Amygdala (tissue), 56 donors: ENCODE measurements around the gene SLCO2B1.
"Not testable (repeated sequence)": the region's sequence is repeated elsewhere in the genome, so short reads cannot be mapped to it uniquely, and the experiment has no call there.

Source experiments
- DNase-seq, 56 donors: peaks; one replicate each; lab custom pipeline; 2025; lab: John Stamatoyannopoulos, UW

The SLCO2B1 gene, protein sequence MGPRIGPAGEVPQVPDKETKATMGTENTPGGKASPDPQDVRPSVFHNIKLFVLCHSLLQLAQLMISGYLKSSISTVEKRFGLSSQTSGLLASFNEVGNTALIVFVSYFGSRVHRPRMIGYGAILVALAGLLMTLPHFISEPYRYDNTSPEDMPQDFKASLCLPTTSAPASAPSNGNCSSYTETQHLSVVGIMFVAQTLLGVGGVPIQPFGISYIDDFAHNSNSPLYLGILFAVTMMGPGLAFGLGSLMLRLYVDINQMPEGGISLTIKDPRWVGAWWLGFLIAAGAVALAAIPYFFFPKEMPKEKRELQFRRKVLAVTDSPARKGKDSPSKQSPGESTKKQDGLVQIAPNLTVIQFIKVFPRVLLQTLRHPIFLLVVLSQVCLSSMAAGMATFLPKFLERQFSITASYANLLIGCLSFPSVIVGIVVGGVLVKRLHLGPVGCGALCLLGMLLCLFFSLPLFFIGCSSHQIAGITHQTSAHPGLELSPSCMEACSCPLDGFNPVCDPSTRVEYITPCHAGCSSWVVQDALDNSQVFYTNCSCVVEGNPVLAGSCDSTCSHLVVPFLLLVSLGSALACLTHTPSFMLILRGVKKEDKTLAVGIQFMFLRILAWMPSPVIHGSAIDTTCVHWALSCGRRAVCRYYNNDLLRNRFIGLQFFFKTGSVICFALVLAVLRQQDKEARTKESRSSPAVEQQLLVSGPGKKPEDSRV

DNA sequence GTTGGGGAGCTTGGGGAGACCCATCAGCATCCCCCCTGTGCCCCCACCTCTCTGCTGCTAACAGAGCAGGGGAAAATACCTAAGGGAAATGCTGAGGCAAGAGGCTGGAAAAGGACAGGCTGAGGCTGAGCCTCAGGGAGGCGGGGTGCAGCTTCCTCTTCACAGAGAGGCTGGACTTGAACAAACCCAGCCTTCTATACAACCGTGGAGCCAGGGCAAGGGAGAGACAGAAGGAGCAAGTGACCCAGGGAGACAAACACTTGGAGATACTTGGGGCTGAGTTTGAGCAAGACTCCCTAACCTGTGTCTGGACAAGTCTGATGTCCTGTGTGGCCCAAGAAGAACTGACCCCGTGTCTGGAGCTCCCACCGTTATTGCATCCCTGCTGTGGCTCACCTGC is at the start of gene SLCO2B1:
SLCO2B1 (plus strand) TSS at position 229 of the 400 bp plus-strand sequence. CDS start 275 bp downstream, outside the sequence.
- peak in 2 of 56 donors; percentile 5 to 28 for DNase-seq

- DNase-seq = no peak
Measured at GRCh38 chr11:75101424-75102128, 49.3 kb upstream of the SLCO2B1 start.

DNA sequence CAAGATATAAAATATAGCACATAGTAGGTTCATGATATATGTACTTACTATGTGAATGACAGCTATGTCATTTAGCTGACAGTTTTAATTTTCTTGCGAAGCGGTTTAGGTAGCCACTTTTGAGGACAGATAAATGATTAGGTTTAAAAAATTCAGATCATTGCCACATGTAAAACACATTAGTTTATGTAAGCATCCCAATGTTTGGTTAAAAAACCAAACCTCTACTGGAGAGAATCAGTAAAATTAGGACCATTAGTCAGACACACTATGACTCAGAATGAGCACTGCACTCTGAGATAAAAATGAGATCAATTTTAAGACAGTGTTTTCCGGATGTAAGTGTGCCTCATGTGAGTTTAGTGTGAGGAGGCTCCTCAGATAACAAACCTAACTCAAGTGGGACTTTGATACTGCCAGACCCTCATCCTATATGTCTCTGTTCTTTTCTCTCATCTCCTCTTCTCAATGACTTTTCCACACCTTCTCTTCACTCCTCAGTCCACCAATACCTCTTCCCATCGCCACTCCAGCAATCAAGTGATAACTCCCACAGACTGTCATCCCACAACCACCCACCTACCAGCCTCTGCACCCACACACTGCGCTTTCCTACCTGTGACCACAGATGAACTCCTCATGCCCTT is 47.4 kb upstream of the SLCO2B1 start:
- no peak for DNase-seq

DNA sequence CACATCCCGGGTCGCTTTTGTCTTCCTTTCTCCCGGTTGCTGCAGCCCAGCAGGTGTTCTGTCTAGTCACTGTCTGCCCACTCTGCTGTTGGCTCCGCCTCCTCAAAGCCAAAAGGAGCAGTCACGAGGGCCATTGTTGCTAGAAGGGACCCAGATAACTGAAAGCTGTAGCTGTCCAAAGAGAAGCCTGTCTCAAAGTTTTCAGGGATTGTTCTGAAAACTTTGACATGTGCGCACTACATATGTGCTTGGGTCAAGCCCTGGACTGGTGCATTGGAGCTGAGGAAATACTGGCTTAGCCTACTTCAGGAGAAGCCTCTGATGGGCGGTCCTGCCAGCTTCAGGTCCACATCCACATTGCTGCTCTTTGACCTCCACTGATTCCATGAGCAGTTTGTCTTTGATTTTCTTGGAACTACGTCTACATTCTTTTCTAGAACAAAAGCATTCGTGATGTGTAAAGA is 45.4 kb upstream of the SLCO2B1 start:
- no peak for DNase-seq

DNA sequence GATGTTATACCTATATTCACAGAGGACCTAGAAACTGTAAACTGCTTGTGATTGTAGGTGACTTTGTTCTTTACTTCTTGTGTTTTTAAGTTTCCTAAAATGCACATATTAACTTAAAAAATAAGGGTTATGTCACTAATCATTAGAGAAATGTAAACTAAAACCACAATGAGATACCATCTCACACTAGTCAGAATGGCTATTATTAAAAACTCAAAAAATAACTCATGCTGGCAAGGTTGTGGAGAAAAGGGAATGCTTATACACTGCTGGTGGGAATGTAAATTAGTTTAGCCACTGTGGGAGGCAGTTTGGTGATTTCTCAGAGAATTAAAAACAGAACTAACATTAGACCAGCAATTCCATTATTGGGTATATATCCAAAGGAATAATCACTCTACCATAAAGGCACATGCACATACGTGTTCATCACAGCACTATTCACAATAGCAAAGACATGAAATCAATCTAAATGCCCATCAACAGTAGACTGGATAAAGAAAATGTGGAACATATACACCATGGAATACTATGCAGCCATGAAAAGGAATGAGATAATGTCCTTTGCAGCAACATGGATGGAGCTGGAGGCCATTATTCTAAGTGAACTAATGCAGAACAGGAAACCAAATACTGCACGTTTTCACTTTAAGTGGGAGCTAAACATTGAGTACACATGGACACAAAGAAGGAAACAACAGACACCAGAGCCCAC is 44.8 kb upstream of the SLCO2B1 start:
- not testable (repeated sequence) for DNase-seq

DNA sequence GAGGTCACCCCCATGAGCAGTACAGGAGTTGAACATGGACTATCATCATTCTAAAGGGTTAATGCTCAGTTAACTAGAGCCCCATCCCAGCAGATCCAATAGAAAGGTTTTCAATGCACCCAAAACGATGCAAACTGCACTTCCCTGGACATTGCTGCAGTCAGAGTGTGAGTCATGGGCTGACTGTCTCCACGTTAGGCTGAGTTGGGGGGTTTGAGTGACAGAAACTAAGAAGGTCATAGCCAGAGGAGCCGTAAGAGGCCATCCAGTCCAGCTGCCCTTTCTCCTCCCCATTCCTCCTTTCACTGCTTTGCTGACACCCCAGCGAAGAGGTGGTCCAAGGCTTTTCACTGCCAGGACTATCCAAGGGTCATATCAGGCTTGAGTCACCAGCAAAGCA is 43.7 kb upstream of the SLCO2B1 start:
- DNase-seq = no peak

DNA sequence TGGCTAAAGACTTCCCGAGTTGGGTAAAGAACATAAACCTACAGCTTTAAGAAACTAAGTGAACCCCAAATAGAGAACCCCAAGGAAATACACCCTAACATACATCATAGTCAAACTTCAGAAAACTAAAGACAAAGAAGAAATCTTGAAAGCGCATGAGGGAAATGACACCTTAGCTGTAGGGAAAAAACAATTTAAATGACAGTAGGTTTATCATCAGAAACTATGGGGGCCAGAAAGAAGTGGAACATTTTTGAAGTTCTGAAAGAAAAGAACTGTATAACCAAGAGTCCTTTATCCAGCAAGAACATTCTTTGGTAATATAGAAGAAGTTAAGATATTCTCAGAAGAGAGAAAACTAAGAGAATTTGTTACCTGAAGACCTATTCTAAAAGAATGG is 38.7 kb upstream of the SLCO2B1 start:
- DNase-seq = no peak

- no peak for DNase-seq
Measured at GRCh38 chr11:75113030-75113429, 37.9 kb upstream of the SLCO2B1 start.

DNA sequence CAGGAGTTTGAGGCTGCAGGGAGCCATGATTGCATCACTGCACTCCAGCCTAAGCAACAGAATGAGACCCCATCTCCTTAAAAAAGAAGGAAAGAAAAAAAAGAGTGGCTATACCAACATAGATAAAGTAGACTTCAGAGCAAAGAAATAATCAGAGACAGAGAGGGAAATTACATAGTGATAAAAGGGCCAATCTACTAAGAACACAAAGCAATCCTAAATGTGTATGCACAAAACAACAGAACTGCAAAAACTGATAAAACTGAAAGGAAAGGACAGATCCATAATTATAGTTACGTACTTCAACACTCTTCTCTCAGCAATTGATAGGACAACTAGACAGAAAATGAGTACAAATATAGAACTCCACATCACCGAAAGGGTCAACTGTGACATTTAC is 36.4 kb upstream of the SLCO2B1 start:
- DNase-seq = no peak

DNA sequence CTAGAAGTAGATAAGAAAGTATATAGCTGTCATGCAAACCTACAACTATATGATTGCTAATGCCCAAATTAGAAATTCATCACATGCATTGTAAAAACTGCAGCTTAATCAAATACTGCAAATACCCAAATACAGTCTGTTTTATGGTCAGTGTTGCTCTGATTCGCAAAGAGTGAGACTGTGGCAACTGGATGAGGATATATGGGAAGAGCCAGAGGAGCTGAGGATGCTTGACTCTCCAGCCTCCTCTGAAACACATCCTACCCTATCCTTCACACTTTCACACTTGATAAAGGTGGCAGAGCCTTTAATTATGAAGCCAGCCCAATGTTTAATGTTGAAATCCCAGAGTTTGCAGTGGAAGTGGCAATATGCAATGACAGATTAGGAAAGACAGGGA is 32.3 kb upstream of the SLCO2B1 start:
- DNase-seq = no peak

- DNase-seq = no peak
Measured at GRCh38 chr11:75126564-75126963, 24.3 kb upstream of the SLCO2B1 start.

- DNase-seq = no peak
Measured at GRCh38 chr11:75132080-75132479, 18.8 kb upstream of the SLCO2B1 start.

GRCh38 chr11:75133976-75134375 is 16.9 kb upstream of the SLCO2B1 start:
- no peak for DNase-seq

DNA sequence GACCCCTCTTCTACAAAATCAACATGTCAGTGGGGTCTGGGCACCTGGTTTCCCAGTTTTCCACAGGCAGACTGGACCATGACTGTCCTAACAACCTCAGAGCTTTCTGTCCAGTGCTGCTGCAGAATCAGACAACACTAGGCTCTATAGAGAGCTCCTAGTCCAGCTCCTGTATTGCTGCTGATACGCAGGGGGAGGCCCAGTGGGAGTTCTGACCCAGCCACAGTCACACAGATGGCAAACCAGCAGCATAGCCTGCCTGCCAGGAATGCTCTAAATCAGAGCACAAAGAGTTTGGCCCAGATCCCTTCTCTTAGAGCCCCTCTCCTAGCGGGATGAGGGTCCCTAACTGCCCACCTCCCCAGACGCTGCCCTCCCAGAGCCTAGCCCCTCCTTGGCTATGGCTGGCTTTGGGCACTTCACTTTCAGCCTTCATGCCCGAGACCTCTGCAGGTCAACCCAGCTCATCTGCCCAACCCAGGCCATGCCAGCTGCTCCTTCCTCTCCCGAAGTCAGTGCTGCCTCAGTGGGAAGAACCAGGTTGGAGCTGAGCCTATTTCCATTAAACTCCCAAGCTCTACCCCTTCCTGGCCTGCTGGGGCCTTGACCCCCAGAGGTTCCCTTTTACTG is 15.8 kb upstream of the SLCO2B1 start:
- DNase-seq = no peak

- no peak for DNase-seq
Measured at GRCh38 chr11:75135651-75136050, 15.3 kb upstream of the SLCO2B1 start.

- DNase-seq = peak in 23 of 56 donors; percentile 8 to 73 (median 28)
Measured at GRCh38 chr11:75140269-75141138, 10.4 kb upstream of the SLCO2B1 start.

DNA sequence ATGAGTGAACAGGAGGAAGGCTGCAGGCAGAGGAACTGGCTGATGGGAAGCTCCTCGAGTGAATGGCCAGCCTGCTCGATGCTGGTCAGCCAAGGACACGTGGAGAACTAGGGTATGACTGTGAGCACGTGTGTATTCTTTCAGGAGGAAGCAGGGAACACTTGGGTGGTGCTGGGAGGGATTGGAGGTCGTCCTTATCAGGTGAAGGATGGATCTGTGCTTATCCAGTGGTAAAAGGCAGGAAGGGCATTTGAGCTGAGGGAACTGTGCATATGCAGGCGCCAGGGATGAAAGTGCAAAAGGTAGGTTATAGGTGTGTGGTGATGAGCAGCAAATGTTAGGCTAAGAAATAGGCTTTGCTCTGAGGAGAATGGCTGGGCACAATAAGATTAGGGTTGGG is 9.7 kb upstream of the SLCO2B1 start:
- no peak for DNase-seq

- DNase-seq = peak in 45 of 56 donors; percentile 6 to 85 (median 49)
Measured at GRCh38 chr11:75142714-75143419, 8.0 kb upstream of the SLCO2B1 start.
